Neural cell (in vitro differentiated cells): ENCODE results near the gene SOD3.

Source experiments
- CTCF ChIP-seq: fragments of 450-650 bp; IDR thresholded peaks from 2 replicates; pipeline ENCODE4 v1.5.1; 2014; ENCODE audit warnings: antibody characterized with exemption, mild to moderate bottlenecking, moderate library complexity; ENCODE audit not compliant: poor library complexity, severe bottlenecking
- EP300 ChIP-seq: fragments of 450-650 bp; conservative IDR thresholded peaks from 2 replicates; pipeline ENCODE4 v1.6.1; 2014; ENCODE audit warnings: antibody characterized with exemption, mild to moderate bottlenecking, moderate library complexity; ENCODE audit not compliant: poor library complexity, severe bottlenecking
- EZH2 ChIP-seq: fragments of 200-600, 300-800 bp; shearing (Covaris generic), sonication (generic); IDR thresholded peaks from 2 replicates; pipeline ENCODE4 v1.6.1; 2014; ENCODE audit warnings: antibody characterized with exemption, low read length, borderline replicate concordance, mild to moderate bottlenecking; ENCODE audit not compliant: insufficient read depth, poor library complexity, severe bottlenecking
- POLR2AphosphoS5 ChIP-seq: IDR thresholded peaks from 2 replicates; pipeline ENCODE4 v1.6.1; 2012

GRCh38 chr4:24769571-24769970 is 25.8 kb upstream of the SOD3 start:
- TF ChIP-seq POLR2AphosphoS5 = no peak
- TF ChIP-seq EP300 = no peak
- TF ChIP-seq CTCF = no peak
- no peak for TF ChIP-seq EZH2
